T-cell (primary cell): Measurements from ENCODE around the gene BAG2. TPM values are rescaled to one million over a fixed set of nuclear protein-coding genes. Genes with fewer than 3 reads are reported as not detected.
A peak's percentile ranks its signal among the peaks of the same experiment; 100 is the strongest.

ENCODE experiments used
- ATAC-seq, 4 experiments: fragments of 200-7000 bp in 3 of 4; fragments of 150-1000 bp in 1 of 4; cut with Tn5 transposase; replicated peaks in 1 of 4; 1 replicate in 3 of 4; 2 replicates in 1 of 4; pipeline ENCODE4 v1.10.0; 2021; ENCODE audit warnings: moderate library complexity in 3 of 4, mild to moderate bottlenecking in 2 of 4, moderate number of reproducible peaks in 1 of 4
- CTCF ChIA-PET, 2 donors: fragments of 300-600 bp; sonication (Branson Sonifier 250); formaldehyde crosslinking; loops; one replicate each; lab custom pipeline; 2022; ENCODE audit warnings: antibody characterized with exemption in 2 of 2; lab: Charles Lee
- POLR2A ChIA-PET, 2 donors: fragments of 300-600 bp; sonication (Branson Sonifier 250); formaldehyde crosslinking; loops; one replicate each; lab custom pipeline; 2022; ENCODE audit warnings: antibody characterized with exemption in 2 of 2; lab: Charles Lee
- DNase-seq, 35 experiments: peaks; one replicate each; pipeline versions ENCODE4 v3.0.0 to v3.0.0-alpha.2; 2013 to 2023
- H3K27ac ChIP-seq: one replicate; pipeline ENCODE4 v1.5.1; 2013; ENCODE audit warnings: low read length
- H3K27me3 ChIP-seq, 2 experiments: replicated peaks in 1 of 2; 1 replicate in 1 of 2; 2 replicates in 1 of 2; pipeline versions ENCODE4 v1.6.1 to v1.7.0; 2013; ENCODE audit warnings: low read length in 1 of 2, mixed read lengths in 1 of 2; ENCODE audit not compliant: control insufficient read depth in 2 of 2, insufficient read depth in 2 of 2; ENCODE audit errors: extremely low read depth in 1 of 2
- H3K36me3 ChIP-seq, 2 donors: 1 replicate in 1 of 2; 2 replicates in 1 of 2; pipeline versions ENCODE4 v1.6.1 to v1.7.0; 2013; ENCODE audit warnings: low read length in 1 of 2; ENCODE audit not compliant: control insufficient read depth in 2 of 2, insufficient read depth in 1 of 2; ENCODE audit errors: extremely low read depth in 1 of 2
- H3K4me1 ChIP-seq, 2 experiments: 1 replicate in 1 of 2; 2 replicates in 1 of 2; pipeline versions ENCODE4 v1.6.1 to v1.7.0; 2013; ENCODE audit warnings: low read length in 2 of 2, mixed read lengths in 1 of 2; ENCODE audit not compliant: insufficient read depth in 2 of 2, control insufficient read depth in 1 of 2; ENCODE audit errors: extremely low read depth in 1 of 2
- H3K4me3 ChIP-seq, 2 donors: 1 replicate in 1 of 2; 2 replicates in 1 of 2; pipeline versions ENCODE4 v1.5.1 to v1.7.0; 2013; ENCODE audit warnings: mild to moderate bottlenecking in 2 of 2, low read length in 1 of 2, moderate library complexity in 1 of 2; ENCODE audit not compliant: control insufficient read depth in 1 of 2; ENCODE audit errors: extremely low read depth in 1 of 2
- H3K9me3 ChIP-seq: 2 replicates; pipeline ENCODE4 v1.7.0; 2013
- H3K27ac Mint-ChIP-seq, 2 donors: one replicate each; pipeline ENCODE4 v1.8.0; 2020 to 2021; ENCODE audit warnings: mild to moderate bottlenecking in 2 of 2, mixed read lengths in 2 of 2
- H3K27me3 Mint-ChIP-seq, 2 donors: one replicate each; pipeline ENCODE4 v1.8.0; 2021 to 2022; ENCODE audit warnings: mixed read lengths in 2 of 2
- H3K36me3 Mint-ChIP-seq: one replicate; pipeline ENCODE4 v1.8.0; 2021; ENCODE audit warnings: mixed read lengths
- H3K4me1 Mint-ChIP-seq, 3 donors: one replicate each; pipeline ENCODE4 v1.8.0; 2020 to 2022; ENCODE audit warnings: mixed read lengths in 3 of 3, mild to moderate bottlenecking in 1 of 3
- H3K4me3 Mint-ChIP-seq, 3 donors: one replicate each; pipeline ENCODE4 v1.8.0; 2020 to 2022; ENCODE audit warnings: mild to moderate bottlenecking in 3 of 3, mixed read lengths in 3 of 3, moderate library complexity in 3 of 3
- H3K9me3 Mint-ChIP-seq, 3 donors: one replicate each; pipeline ENCODE4 v1.8.0; 2020 to 2022; ENCODE audit warnings: mixed read lengths in 3 of 3
- WGBS: methylation state at CpG from one replicate; pipeline ENCODE4 v1.1.5; 2013; ENCODE audit warnings: missing lambda C conversion rate; ENCODE audit not compliant: insufficient coverage; 5-methylcytosine and 5-hydroxymethylcytosine counted together
- total RNA-seq, 35 experiments: library from RNA in 6 of 35; stranded (reverse) in 6 of 35; fragments of 120-200 nt in 1 of 35; gene quantifications; one replicate each; pipeline versions ENCODE4 v1.2.1 to v1.2.4 and lab custom pipeline; 2013 to 2026

BAG2 gene
- total RNA-seq: 1 to 10 TPM; 3.2 to 5.1 (median 3.9) TPM
- total RNA-seq (2013): 4.4 TPM
- 9.9 to 48.4 (median 16.3) reads per million in 29 experiments for total RNA-seq (lab: John Stamatoyannopoulos, UW)

GRCh38 chr6:57172136-57173055 is at the start of gene BAG2:
TSS of gene BAG2 (plus strand) at chr6:57172326. CDS start at chr6:57172698, 372 bp downstream.
- POLR2A ChIA-PET: interaction anchor here (0.6 to 1.1 kb wide), 6 partner anchors 11 to 92 kb away, joined by 3 to 7 read pairs (median 3); no protein-coding TSS in a partner anchor
- H3K36me3 Mint-ChIP-seq: peaks cover 5% of the 10 kb centered on the region
- H3K4me1 Mint-ChIP-seq: peaks cover 47 to 50% (median 48%) of the 10 kb centered on the region in 3 donors
- H3K27me3 ChIP-seq: no peaks in the 10 kb centered on the region
- no peaks in the 10 kb centered on the region for H3K9me3 Mint-ChIP-seq
- ATAC-seq: peak; percentile 84 to 91 (median 88)
- peak within 1 kb of the TSS; percentile 71 to 78 for H3K4me3 ChIP-seq
- H3K27ac ChIP-seq: peak within 1 kb of the TSS; percentile 77
- H3K36me3 ChIP-seq: no peaks in the 10 kb centered on the region
- H3K4me3 Mint-ChIP-seq: peak within 1 kb of the TSS; percentile 86 to 90 (median 88)
- peak; percentile 67 to 90 (median 83) for DNase-seq
- no peaks in the 10 kb centered on the region for H3K9me3 ChIP-seq
- 1% methylated on average over 74 of the region's 97 CpGs for WGBS
- H3K27me3 Mint-ChIP-seq: no peaks in the 10 kb centered on the region
- peak within 1 kb of the TSS; percentile 79 to 91 for H3K27ac Mint-ChIP-seq
- H3K4me1 ChIP-seq: peaks cover 6 to 8% of the 10 kb centered on the region in 2 experiments
- CTCF ChIA-PET: interaction anchor here (0.6 to 1.7 kb wide), 7 partner anchors 10 to 789 kb away, joined by 3 to 7 read pairs (median 3); partner anchors contain the start of gene RAB23 (in 1 of the 2)

DNA sequence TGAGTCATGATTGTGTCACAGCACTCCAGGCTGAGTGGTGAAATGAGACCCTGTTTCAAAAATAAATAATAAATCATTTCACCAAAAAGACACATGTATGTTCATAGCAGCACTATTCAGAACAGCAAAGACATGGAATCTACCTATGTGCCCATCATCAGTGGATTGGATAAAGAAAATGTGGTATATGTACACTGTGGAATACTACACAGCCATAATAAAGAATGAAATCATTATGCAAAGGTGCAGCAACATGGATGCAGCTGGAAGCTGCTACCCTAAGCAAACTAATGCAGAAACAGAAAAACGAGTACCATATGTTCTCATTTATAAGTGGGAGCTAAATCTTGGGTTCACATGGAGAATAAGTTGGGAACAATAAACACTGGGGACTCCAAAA is 49.0 kb upstream of the BAG2 start:
- Mint-ChIP-seq H3K4me3 (no peak overlapping the region), H3K27me3 (no peaks in the 10 kb centered on the region), H3K9me3 (peaks cover 0 to 11% (median 0%) of the 10 kb centered on the region in 3 donors), H3K36me3 (peaks cover 52% of the 10 kb centered on the region), H3K27ac (no peak overlapping the region), H3K4me1 (peaks cover 17 to 22% (median 19%) of the 10 kb centered on the region in 3 donors)
- ATAC-seq (no peak), DNase-seq (no peak)
- Histone ChIP-seq H3K4me3 (no peak overlapping the region), H3K9me3 (no peaks in the 10 kb centered on the region), H3K27me3 (no peaks in the 10 kb centered on the region), H3K36me3 (no peaks in the 10 kb centered on the region), H3K27ac (no peak overlapping the region), H3K4me1 (no peaks in the 10 kb centered on the region)
- CTCF ChIA-PET: interaction anchor here in 1 of 2 donors (0.9 kb wide), 1 partner anchor 200 kb away, joined by 3 read pairs; no protein-coding TSS in a partner anchor
- no CpG with 5 or more reads among the region's 1 CpG for WGBS
- POLR2A ChIA-PET: no interaction called here

GRCh38 chr6:57127763-57128162 is 44.4 kb upstream of the BAG2 start:
- H3K4me1 Mint-ChIP-seq: peaks cover 0 to 7% (median 1%) of the 10 kb centered on the region in 3 donors
- ChIA-PET CTCF (no interaction called here), POLR2A (no interaction called here)
- H3K27ac Mint-ChIP-seq: no peak overlapping the region
- peaks cover 36% of the 10 kb centered on the region for H3K36me3 Mint-ChIP-seq
- H3K27me3 ChIP-seq: no peaks in the 10 kb centered on the region
- H3K36me3 ChIP-seq: peaks cover 0 to 26% of the 10 kb centered on the region in 2 donors
- H3K4me1 ChIP-seq: no peaks in the 10 kb centered on the region
- H3K9me3 ChIP-seq: no peaks in the 10 kb centered on the region
- DNase-seq (no peak), ATAC-seq (no peak)
- no peaks in the 10 kb centered on the region for H3K27me3 Mint-ChIP-seq
- H3K9me3 Mint-ChIP-seq: no peaks in the 10 kb centered on the region
- no peak overlapping the region for H3K4me3 Mint-ChIP-seq
- no peak overlapping the region for H3K27ac ChIP-seq
- H3K4me3 ChIP-seq: no peak overlapping the region

- Mint-ChIP-seq H3K9me3 (no peaks in the 10 kb centered on the region), H3K27me3 (no peaks in the 10 kb centered on the region), H3K4me1 (peaks cover 0 to 2% (median 1%) of the 10 kb centered on the region in 3 donors), H3K36me3 (peaks cover 38% of the 10 kb centered on the region), H3K4me3 (no peak overlapping the region), H3K27ac (no peak overlapping the region)
- no peak overlapping the region for H3K4me3 ChIP-seq
- no peaks in the 10 kb centered on the region for H3K9me3 ChIP-seq
- no peak overlapping the region for H3K27ac ChIP-seq
- H3K27me3 ChIP-seq: no peaks in the 10 kb centered on the region
- ATAC-seq: no peak
- POLR2A ChIA-PET: no interaction called here
- no peak for DNase-seq
- H3K4me1 ChIP-seq: no peaks in the 10 kb centered on the region
- H3K36me3 ChIP-seq: peaks cover 6 to 38% of the 10 kb centered on the region in 2 donors
- CTCF ChIA-PET: interaction anchor here in 1 of 2 donors (1.5 kb wide), 1 partner anchor 37 kb away, joined by 3 read pairs; no protein-coding TSS in a partner anchor
These were observed 41.4 kb upstream of the BAG2 start for GRCh38 chr6:57130661-57131177.

- Histone ChIP-seq H3K36me3 (peaks cover 6 to 43% of the 10 kb centered on the region in 2 donors), H3K4me3 (no peak overlapping the region), H3K4me1 (no peaks in the 10 kb centered on the region), H3K27me3 (no peaks in the 10 kb centered on the region), H3K9me3 (no peaks in the 10 kb centered on the region), H3K27ac (no peak overlapping the region)
- H3K9me3 Mint-ChIP-seq: no peaks in the 10 kb centered on the region
- POLR2A ChIA-PET: interaction anchor here in 1 of 2 donors (0.5 to 0.6 kb wide), 2 partner anchors 40 to 493 kb away, joined by 3 to 4 read pairs; no protein-coding TSS in a partner anchor
- DNase-seq (no peak), ATAC-seq (no peak)
- no peak overlapping the region for H3K27ac Mint-ChIP-seq
- peaks cover 51% of the 10 kb centered on the region for H3K36me3 Mint-ChIP-seq
- no CpG with 5 or more reads among the region's 1 CpG for WGBS
- H3K4me1 Mint-ChIP-seq: peaks cover 0 to 3% (median 2%) of the 10 kb centered on the region in 3 donors
- no peaks in the 10 kb centered on the region for H3K27me3 Mint-ChIP-seq
- H3K4me3 Mint-ChIP-seq: no peak overlapping the region
- CTCF ChIA-PET: no interaction called here
These were observed 37.2 kb upstream of the BAG2 start for GRCh38 chr6:57134954-57135353.

DNA sequence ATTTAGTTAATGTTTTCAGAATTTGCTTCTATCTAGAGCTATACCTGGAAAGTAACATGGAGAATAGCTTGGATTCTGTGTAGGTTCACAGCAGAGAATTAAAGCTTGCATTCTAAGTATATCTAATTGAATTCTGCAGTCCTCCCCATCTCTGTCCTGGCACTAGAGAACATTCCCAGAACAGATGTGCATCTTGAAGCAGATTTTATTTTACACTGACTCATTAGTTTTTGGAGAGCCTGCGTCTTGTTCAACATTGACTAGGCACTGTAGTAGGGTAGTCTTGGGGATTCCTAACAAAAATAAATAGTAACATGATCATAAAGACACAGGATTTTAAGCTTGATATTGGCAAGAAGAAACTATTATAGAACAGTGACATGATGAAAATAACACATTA is 36.2 kb upstream of the BAG2 start:
- Mint-ChIP-seq H3K4me3 (no peak overlapping the region), H3K36me3 (peaks cover 47% of the 10 kb centered on the region), H3K27ac (no peak overlapping the region), H3K9me3 (no peaks in the 10 kb centered on the region), H3K27me3 (no peaks in the 10 kb centered on the region), H3K4me1 (peaks cover 0 to 3% (median 0%) of the 10 kb centered on the region in 3 donors)
- CTCF ChIA-PET: no interaction called here
- Histone ChIP-seq H3K27ac (no peak overlapping the region), H3K4me1 (no peaks in the 10 kb centered on the region), H3K9me3 (no peaks in the 10 kb centered on the region), H3K27me3 (no peaks in the 10 kb centered on the region), H3K36me3 (peaks cover 6 to 35% of the 10 kb centered on the region in 2 donors), H3K4me3 (no peak overlapping the region)
- DNase-seq (no peak), ATAC-seq (no peak)
- no CpG with 5 or more reads among the region's 1 CpG for WGBS
- POLR2A ChIA-PET: no interaction called here
